Measurements from ENCODE around the gene FAM149A. TPM values are rescaled to one million over a fixed set of nuclear protein-coding genes. Genes with fewer than 3 reads are reported as not detected.
A peak's percentile ranks its signal among the peaks of the same experiment; 100 is the strongest.

FAM149A gene
- total and polyA plus RNA-seq, 2 donors (not counting 1 experiment from before 2014, with no cell fraction given): 0.12 TPM; not detected in 1

DNA sequence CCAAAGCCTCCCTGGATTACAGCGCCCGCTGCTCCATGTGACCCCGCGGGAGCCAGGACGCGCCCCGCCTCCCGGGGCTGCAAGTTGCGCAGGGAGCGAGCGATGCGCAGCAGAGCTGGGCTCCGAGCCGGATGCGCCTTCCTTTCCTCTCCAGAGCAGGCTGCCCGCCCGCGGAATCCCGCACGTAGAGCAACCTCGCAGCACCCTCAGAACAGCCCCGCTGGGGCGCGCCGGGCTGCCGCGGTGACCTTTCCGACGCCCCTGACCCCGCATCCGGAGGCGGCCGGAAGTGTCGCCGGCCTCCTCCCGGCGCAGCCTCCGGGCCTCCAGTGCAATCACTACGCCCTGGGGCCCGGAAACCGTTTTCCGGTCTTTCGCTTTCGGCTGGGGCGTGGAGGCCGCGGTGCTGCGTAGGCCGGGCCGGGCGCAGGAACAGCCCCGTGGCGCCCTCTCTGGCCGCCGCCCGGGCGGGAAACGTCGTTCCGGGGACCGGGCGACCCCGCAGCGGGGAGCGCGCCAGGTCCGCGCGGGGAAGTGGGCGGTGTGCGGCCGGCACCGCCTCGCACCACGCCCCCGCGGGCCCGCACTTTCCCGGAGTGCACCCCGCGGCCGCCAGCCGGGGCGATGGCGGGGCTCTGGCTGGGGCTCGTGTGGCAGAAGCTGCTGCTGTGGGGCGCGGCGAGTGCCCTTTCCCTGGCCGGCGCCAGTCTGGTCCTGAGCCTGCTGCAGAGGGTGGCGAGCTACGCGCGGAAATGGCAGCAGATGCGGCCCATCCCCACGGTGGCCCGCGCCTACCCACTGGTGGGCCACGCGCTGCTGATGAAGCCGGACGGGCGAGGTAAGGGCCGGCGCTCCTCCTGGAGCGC is 86.9 kb downstream of the FAM149A start, which contains the start of gene CYP4V2:
Gene CYP4V2 (plus strand): TSS at position 368 of the 866 bp plus-strand sequence. CDS start 257 bp downstream, at position 625.
- no peaks in the 10 kb centered on the region for H3K9me3 ChIP-seq (ENCODE audit: control extremely low read depth in 1 of 3, control insufficient read depth in 2 of 3, insufficient read depth in 1 of 3, low read length in 2 of 3)
- DNase-seq (peak; percentile 91), ATAC-seq (ENCODE audit: low read depth) (peak; percentile 84)
- H3K36me3 ChIP-seq (replicated peaks in 1 of 2; ENCODE audit: control extremely low read depth in 1 of 2, control insufficient read depth in 1 of 2, extremely low read depth in 1 of 2, insufficient read depth in 2 of 2, low read length in 1 of 2): no peaks in the 10 kb centered on the region
- H3K9ac ChIP-seq (ENCODE audit: low read length): peak within 1 kb of the TSS; percentile 92
- WGBS (ENCODE audit: insufficient coverage): under 1% methylated on average over 107 of the region's 107 CpGs
- peak within 1 kb of the TSS; percentile 94 for H2AFZ ChIP-seq (ENCODE audit: insufficient read depth, low read depth, low read length, poor library complexity, severe bottlenecking)
- Mint-ChIP-seq H3K4me1 (peaks cover 27% of the 10 kb centered on the region), H3K27me3 (no peaks in the 10 kb centered on the region), H3K9me3 (ENCODE audit: insufficient read depth) (no peaks in the 10 kb centered on the region), H3K27ac (peak within 1 kb of the TSS; percentile 96), H3K4me3 (peak within 1 kb of the TSS; percentile 94)
- H3K27me3 ChIP-seq (replicated peaks in 1 of 4; ENCODE audit: control extremely low read depth in 1 of 4, control insufficient read depth in 3 of 4, insufficient read depth in 4 of 4, low read length in 3 of 4): no peaks in the 10 kb centered on the region
- intact Hi-C loops (cut with micrococcal nuclease): loop anchor here (1.0 to 10.0 kb wide), 7 partner anchors 10 to 1654 kb away; partner anchors contain the start of genes ANKRD37, CCDC110, LRP2BP and SLC25A4
- peak within 1 kb of the TSS; percentile 66 to 95 (median 90) for H3K4me3 ChIP-seq (ENCODE audit: control extremely low read depth in 1 of 5, extremely low read depth in 1 of 5, insufficient read depth in 1 of 5, low read depth in 2 of 5, low read length in 4 of 5)
- ChIA-PET CTCF (interaction anchor here (0.9 to 2.7 kb wide), 4 partner anchors 10 to 396 kb away, joined by 3 to 11 read pairs (median 5); partner anchors contain the start of gene TLR3), POLR2A (interaction anchor here (0.6 kb wide), 1 partner anchor 10 kb away, joined by 3 read pairs; no protein-coding TSS in a partner anchor)
- H3K79me2 ChIP-seq (ENCODE audit: control insufficient read depth, insufficient read depth, low read length): no peaks in the 10 kb centered on the region
- no peaks in the 10 kb centered on the region for H4K20me1 ChIP-seq (ENCODE audit: control insufficient read depth, insufficient read depth, low read length, poor library complexity, severe bottlenecking)
- H3K27ac ChIP-seq (ENCODE audit: low read length in 2 of 2): peak within 1 kb of the TSS; percentile 89 to 91
- peak within 1 kb of the TSS; percentile 94 for H3K4me2 ChIP-seq (replicated peaks; ENCODE audit: low read depth, low read length, poor library complexity, severe bottlenecking)
- peaks cover 17 to 21% of the 10 kb centered on the region in 2 donors for H3K4me1 ChIP-seq (ENCODE audit: control insufficient read depth in 2 of 2, insufficient read depth in 2 of 2, low read length in 2 of 2)
- TF ChIP-seq EZH2 (IDR thresholded peaks at IDR 0.05; ENCODE audit: borderline replicate concordance, insufficient read depth, low read depth, low read length, poor library complexity, severe bottlenecking): no peak
- TF ChIP-seq, protein P1, sequence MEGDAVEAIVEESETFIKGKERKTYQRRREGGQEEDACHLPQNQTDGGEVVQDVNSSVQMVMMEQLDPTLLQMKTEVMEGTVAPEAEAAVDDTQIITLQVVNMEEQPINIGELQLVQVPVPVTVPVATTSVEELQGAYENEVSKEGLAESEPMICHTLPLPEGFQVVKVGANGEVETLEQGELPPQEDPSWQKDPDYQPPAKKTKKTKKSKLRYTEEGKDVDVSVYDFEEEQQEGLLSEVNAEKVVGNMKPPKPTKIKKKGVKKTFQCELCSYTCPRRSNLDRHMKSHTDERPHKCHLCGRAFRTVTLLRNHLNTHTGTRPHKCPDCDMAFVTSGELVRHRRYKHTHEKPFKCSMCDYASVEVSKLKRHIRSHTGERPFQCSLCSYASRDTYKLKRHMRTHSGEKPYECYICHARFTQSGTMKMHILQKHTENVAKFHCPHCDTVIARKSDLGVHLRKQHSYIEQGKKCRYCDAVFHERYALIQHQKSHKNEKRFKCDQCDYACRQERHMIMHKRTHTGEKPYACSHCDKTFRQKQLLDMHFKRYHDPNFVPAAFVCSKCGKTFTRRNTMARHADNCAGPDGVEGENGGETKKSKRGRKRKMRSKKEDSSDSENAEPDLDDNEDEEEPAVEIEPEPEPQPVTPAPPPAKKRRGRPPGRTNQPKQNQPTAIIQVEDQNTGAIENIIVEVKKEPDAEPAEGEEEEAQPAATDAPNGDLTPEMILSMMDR (IDR thresholded peaks at IDR 0.05): peak; percentile 51

Measured in B cell (primary cell).